Measurements from ENCODE around the gene ANKH.

ANKH gene

DNA sequence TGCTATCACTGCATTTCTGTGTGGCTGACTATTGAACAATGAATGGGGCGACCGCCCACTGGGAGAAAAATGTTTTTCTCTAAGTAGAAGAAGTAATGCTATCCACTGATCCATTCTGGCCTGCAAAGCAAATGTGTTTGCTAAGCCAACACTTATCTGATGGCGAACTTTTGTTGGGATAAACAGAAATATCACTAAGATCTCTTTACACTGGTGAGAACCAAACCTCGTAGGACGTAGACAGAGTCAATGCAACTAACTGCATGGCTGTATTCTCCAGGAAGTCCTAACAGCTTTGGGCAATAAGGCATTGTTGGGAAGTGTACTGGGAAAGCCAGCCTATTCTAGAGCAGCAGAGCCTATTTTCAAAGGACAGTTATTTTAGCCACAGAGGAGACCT, 77.7 kb downstream of the ANKH start:
- Histone ChIP-seq H3K4me2 (ENCODE audit: low read length) (no peak overlapping the region), H2BK12ac (ENCODE audit: low read length) (no peak overlapping the region), H3K9me3 (ENCODE audit: insufficient read depth, low read depth, low read length) (no peaks in the 10 kb centered on the region), H4K8ac (ENCODE audit: low read depth, low read length) (no peak overlapping the region), H4K12ac (ENCODE audit: low read depth, low read length) (no peak overlapping the region), H3K4ac (ENCODE audit: low read depth, low read length) (no peak overlapping the region), H4K91ac (ENCODE audit: low read depth, low read length) (no peak overlapping the region), H3K27me3 (ENCODE audit: insufficient read depth, low read length) (no peaks in the 10 kb centered on the region), H3K9ac (ENCODE audit: low read length) (no peak overlapping the region), H3K18ac (ENCODE audit: low read length) (no peak overlapping the region), H3K27ac (ENCODE audit: low read depth, low read length) (no peak overlapping the region), H3K4me3 (ENCODE audit: low read depth, low read length) (no peak overlapping the region), H3K23ac (ENCODE audit: low read length) (no peak overlapping the region), H3K14ac (ENCODE audit: low read length) (no peak overlapping the region), H3K4me1 (ENCODE audit: control insufficient read depth in 1 of 2, insufficient read depth in 2 of 2, low read length in 2 of 2) (peaks cover 0 to 1% of the 10 kb centered on the region in 2 experiments), H2BK5ac (ENCODE audit: low read depth, low read length, poor library complexity) (no peak overlapping the region), H3K79me2 (ENCODE audit: control insufficient read depth, insufficient read depth, low read length, poor library complexity) (peaks cover 2% of the 10 kb centered on the region), H2BK120ac (ENCODE audit: insufficient read depth, low read length, poor library complexity) (no peak overlapping the region), H3K79me1 (ENCODE audit: low read length) (no peaks in the 10 kb centered on the region), H3K36me3 (ENCODE audit: control insufficient read depth in 1 of 2, insufficient read depth in 2 of 2, low read length in 2 of 2) (no peaks in the 10 kb centered on the region), H2AK5ac (ENCODE audit: low read length) (no peak overlapping the region), H2AFZ (ENCODE audit: insufficient read depth, low read length, poor library complexity) (no peak overlapping the region)
- no peak for DNase-seq
- WGBS (ENCODE audit: extremely low coverage, insufficient coverage, insufficient read length): no CpG with 5 or more reads among the region's 5 CpGs

DNA sequence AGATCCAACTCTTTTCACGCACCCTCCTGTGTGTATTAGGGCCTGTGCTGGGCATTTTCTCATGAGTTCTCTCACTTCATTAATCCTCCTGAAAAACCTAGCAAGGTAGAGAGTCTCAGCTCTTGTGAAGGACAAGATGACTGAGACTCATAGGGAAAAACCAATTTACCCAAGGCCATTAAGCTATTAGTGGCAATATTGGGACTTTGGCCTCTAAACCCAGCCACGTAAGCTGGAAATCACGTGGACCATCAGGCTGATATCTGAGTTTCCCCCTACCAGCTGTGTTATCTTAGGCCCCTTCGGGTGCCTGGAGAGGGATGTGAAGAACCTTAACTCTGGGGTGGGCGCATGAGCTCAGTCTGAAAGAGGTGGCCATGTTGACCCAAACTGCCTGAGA, 80.7 kb downstream of the ANKH start:
- Histone ChIP-seq H2AFZ (ENCODE audit: insufficient read depth, low read length, poor library complexity) (no peak overlapping the region), H3K4ac (ENCODE audit: low read depth, low read length) (no peak overlapping the region), H3K36me3 (ENCODE audit: control insufficient read depth in 1 of 2, insufficient read depth in 2 of 2, low read length in 2 of 2) (no peaks in the 10 kb centered on the region), H3K4me1 (ENCODE audit: control insufficient read depth in 1 of 2, insufficient read depth in 2 of 2, low read length in 2 of 2) (no peaks in the 10 kb centered on the region), H4K8ac (ENCODE audit: low read depth, low read length) (no peak overlapping the region), H2AK5ac (ENCODE audit: low read length) (no peak overlapping the region), H3K9me3 (ENCODE audit: insufficient read depth, low read depth, low read length) (no peaks in the 10 kb centered on the region), H3K27ac (ENCODE audit: low read depth, low read length) (no peak overlapping the region), H4K12ac (ENCODE audit: low read depth, low read length) (no peak overlapping the region), H2BK120ac (ENCODE audit: insufficient read depth, low read length, poor library complexity) (no peak overlapping the region), H3K9ac (ENCODE audit: low read length) (no peak overlapping the region), H3K23ac (ENCODE audit: low read length) (no peak overlapping the region), H3K27me3 (ENCODE audit: insufficient read depth, low read length) (no peaks in the 10 kb centered on the region), H3K4me3 (ENCODE audit: low read depth, low read length) (no peak overlapping the region), H3K79me2 (ENCODE audit: control insufficient read depth, insufficient read depth, low read length, poor library complexity) (peaks cover 2% of the 10 kb centered on the region), H3K14ac (ENCODE audit: low read length) (no peak overlapping the region), H4K91ac (ENCODE audit: low read depth, low read length) (no peak overlapping the region), H3K4me2 (ENCODE audit: low read length) (no peak overlapping the region), H2BK12ac (ENCODE audit: low read length) (no peak overlapping the region), H3K79me1 (ENCODE audit: low read length) (no peaks in the 10 kb centered on the region), H3K18ac (ENCODE audit: low read length) (no peak overlapping the region), H2BK5ac (ENCODE audit: low read depth, low read length, poor library complexity) (no peak overlapping the region)
- DNase-seq: no peak
- no CpG with 5 or more reads among the region's 5 CpGs for WGBS (ENCODE audit: extremely low coverage, insufficient coverage, insufficient read length)

DNA sequence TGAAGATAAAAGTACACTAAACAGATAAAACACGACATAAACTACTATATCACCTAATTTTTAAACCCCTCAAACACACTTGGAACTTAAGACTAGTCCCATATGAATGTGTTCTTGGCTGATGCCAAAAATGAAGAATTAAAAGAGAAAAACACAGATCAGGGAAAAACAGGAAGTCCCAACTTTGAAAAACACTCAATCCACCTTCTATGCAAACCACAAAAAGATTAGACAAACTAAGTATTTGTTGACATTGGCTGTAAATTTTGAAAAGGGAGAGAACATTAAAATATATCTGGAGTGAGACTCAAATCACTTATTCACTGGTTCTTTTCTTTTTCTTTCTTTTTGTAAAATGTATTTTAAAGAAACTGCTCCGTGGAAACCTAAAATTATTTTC, 81.4 kb downstream of the ANKH start:
- H3K4ac ChIP-seq (ENCODE audit: low read depth, low read length): no peak overlapping the region
- no peak overlapping the region for H2AFZ ChIP-seq (ENCODE audit: insufficient read depth, low read length, poor library complexity)
- H3K27ac ChIP-seq (ENCODE audit: low read depth, low read length): no peak overlapping the region
- H3K79me2 ChIP-seq (ENCODE audit: control insufficient read depth, insufficient read depth, low read length, poor library complexity): peaks cover 2% of the 10 kb centered on the region
- no peak overlapping the region for H3K4me2 ChIP-seq (ENCODE audit: low read length)
- no peak overlapping the region for H2BK120ac ChIP-seq (ENCODE audit: insufficient read depth, low read length, poor library complexity)
- no peaks in the 10 kb centered on the region for H3K9me3 ChIP-seq (ENCODE audit: insufficient read depth, low read depth, low read length)
- no peak overlapping the region for H2BK5ac ChIP-seq (ENCODE audit: low read depth, low read length, poor library complexity)
- no peak overlapping the region for H4K91ac ChIP-seq (ENCODE audit: low read depth, low read length)
- H3K4me3 ChIP-seq (ENCODE audit: low read depth, low read length): no peak overlapping the region
- no peak overlapping the region for H3K18ac ChIP-seq (ENCODE audit: low read length)
- H4K8ac ChIP-seq (ENCODE audit: low read depth, low read length): no peak overlapping the region
- H4K12ac ChIP-seq (ENCODE audit: low read depth, low read length): no peak overlapping the region
- H3K14ac ChIP-seq (ENCODE audit: low read length): no peak overlapping the region
- H3K4me1 ChIP-seq (ENCODE audit: control insufficient read depth in 1 of 2, insufficient read depth in 2 of 2, low read length in 2 of 2): no peaks in the 10 kb centered on the region
- no peaks in the 10 kb centered on the region for H3K79me1 ChIP-seq (ENCODE audit: low read length)
- no peak overlapping the region for H3K9ac ChIP-seq (ENCODE audit: low read length)
- H3K36me3 ChIP-seq (ENCODE audit: control insufficient read depth in 1 of 2, insufficient read depth in 2 of 2, low read length in 2 of 2): no peaks in the 10 kb centered on the region
- H3K23ac ChIP-seq (ENCODE audit: low read length): no peak overlapping the region
- no peak overlapping the region for H2AK5ac ChIP-seq (ENCODE audit: low read length)
- H3K27me3 ChIP-seq (ENCODE audit: insufficient read depth, low read length): no peaks in the 10 kb centered on the region
- no peak overlapping the region for H2BK12ac ChIP-seq (ENCODE audit: low read length)
- DNase-seq: no peak
- WGBS (ENCODE audit: extremely low coverage, insufficient coverage, insufficient read length): 100% methylated on average over 1 of the region's 2 CpGs

DNA sequence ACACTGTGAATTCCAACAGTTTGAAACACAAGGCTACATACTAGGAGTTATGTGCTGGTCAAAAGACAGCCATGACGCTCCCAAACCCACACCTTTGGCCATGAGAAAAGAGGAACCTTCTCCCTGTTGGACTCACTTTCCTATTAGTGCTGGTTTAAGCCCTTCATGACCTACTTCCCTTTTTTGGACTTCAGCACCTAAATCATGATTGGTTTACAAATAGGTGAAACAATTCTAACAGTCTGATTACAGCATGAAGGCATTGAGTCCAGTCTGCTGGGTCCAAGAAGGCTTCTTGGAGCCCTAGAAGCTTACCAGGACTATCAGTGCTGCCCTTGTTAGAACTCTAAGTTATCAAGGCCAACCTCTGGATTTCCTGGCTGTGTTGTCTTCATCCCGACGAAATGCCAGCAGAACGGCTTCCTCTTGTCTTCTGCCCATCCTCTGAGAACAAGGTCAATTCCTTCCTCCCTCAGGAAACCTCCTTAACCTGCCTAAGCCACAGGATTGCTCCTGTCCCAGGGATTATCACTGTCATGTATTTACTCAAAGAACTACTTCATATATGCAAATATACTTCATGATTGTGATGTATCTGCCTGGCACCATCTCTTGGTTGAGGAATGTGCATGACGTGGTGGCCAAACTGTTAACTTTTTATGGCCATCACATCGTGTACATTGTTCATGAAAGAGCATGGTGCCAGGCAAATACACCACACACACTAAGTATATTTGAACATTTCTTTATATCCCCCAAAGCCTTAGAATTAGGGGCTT, 83.6 kb downstream of the ANKH start:
- H3K9ac ChIP-seq (ENCODE audit: low read length): no peak overlapping the region
- H3K27me3 ChIP-seq (ENCODE audit: insufficient read depth, low read length): no peaks in the 10 kb centered on the region
- no peak overlapping the region for H2BK120ac ChIP-seq (ENCODE audit: insufficient read depth, low read length, poor library complexity)
- H3K79me1 ChIP-seq (ENCODE audit: low read length): no peaks in the 10 kb centered on the region
- no peak overlapping the region for H2BK12ac ChIP-seq (ENCODE audit: low read length)
- no peak overlapping the region for H4K8ac ChIP-seq (ENCODE audit: low read depth, low read length)
- H4K12ac ChIP-seq (ENCODE audit: low read depth, low read length): no peak overlapping the region
- H3K4me1 ChIP-seq (ENCODE audit: control insufficient read depth in 1 of 2, insufficient read depth in 2 of 2, low read length in 2 of 2): no peaks in the 10 kb centered on the region
- no peak overlapping the region for H2AFZ ChIP-seq (ENCODE audit: insufficient read depth, low read length, poor library complexity)
- no peak overlapping the region for H3K27ac ChIP-seq (ENCODE audit: low read depth, low read length)
- H4K91ac ChIP-seq (ENCODE audit: low read depth, low read length): no peak overlapping the region
- H3K18ac ChIP-seq (ENCODE audit: low read length): no peak overlapping the region
- H2AK5ac ChIP-seq (ENCODE audit: low read length): no peak overlapping the region
- no peak overlapping the region for H3K4me2 ChIP-seq (ENCODE audit: low read length)
- H3K4me3 ChIP-seq (ENCODE audit: low read depth, low read length): no peak overlapping the region
- no peak overlapping the region for H3K4ac ChIP-seq (ENCODE audit: low read depth, low read length)
- H3K9me3 ChIP-seq (ENCODE audit: insufficient read depth, low read depth, low read length): peaks cover 3% of the 10 kb centered on the region
- H3K79me2 ChIP-seq (ENCODE audit: control insufficient read depth, insufficient read depth, low read length, poor library complexity): no peaks in the 10 kb centered on the region
- H2BK5ac ChIP-seq (ENCODE audit: low read depth, low read length, poor library complexity): no peak overlapping the region
- WGBS (ENCODE audit: extremely low coverage, insufficient coverage, insufficient read length): no CpG with 5 or more reads among the region's 6 CpGs
- no peak overlapping the region for H3K14ac ChIP-seq (ENCODE audit: low read length)
- H3K36me3 ChIP-seq (ENCODE audit: control insufficient read depth in 1 of 2, insufficient read depth in 2 of 2, low read length in 2 of 2): no peaks in the 10 kb centered on the region
- DNase-seq: peak; percentile 23 to 71
- H3K23ac ChIP-seq (ENCODE audit: low read length): no peak overlapping the region
